GM19035 (cell line): ENCODE results near the gene TIMM13.
A peak's percentile ranks its signal among the peaks of the same experiment; 100 is the strongest.
"Not testable (repeated sequence)": the region's sequence is repeated elsewhere in the genome, so short reads cannot be mapped to it uniquely, and the experiment has no call there.

Experiments
- ATAC-seq: cut with Tn5 transposase; IDR thresholded peaks from one replicate; pipeline ENCODE4 v1.9.1; 2021; ENCODE audit not compliant: unreplicated experiment

The TIMM13 gene

GRCh38 chr19:2427429-2428320, at the start of gene TIMM13:
Gene TIMM13, minus strand, starts transcription at chr19:2427586. Its CDS starts 53 bp downstream, at chr19:2427533.
- ATAC-seq: peak; percentile 80

- ATAC-seq: peak; percentile 13
These were observed 49.2 kb upstream of the TIMM13 start for GRCh38 chr19:2476451-2477140.

GRCh38 chr19:2475702-2476450, 48.5 kb upstream of the TIMM13 start, which contains the start of gene GADD45B:
Gene GADD45B, plus strand, starts transcription at chr19:2476127. Its CDS starts 232 bp downstream, at chr19:2476359.
- peak; percentile 56 for ATAC-seq

- peak; percentile 6 for ATAC-seq
These were observed 47.8 kb upstream of the TIMM13 start for GRCh38 chr19:2475018-2475701.

- peak; percentile 22 for ATAC-seq
These were observed 47.0 kb upstream of the TIMM13 start for GRCh38 chr19:2474232-2475017.

- not testable (repeated sequence) for ATAC-seq
These were observed 42.5 kb upstream of the TIMM13 start for GRCh38 chr19:2469915-2470200.

GRCh38 chr19:2469102-2469914, 41.9 kb upstream of the TIMM13 start:
- no peak for ATAC-seq

GRCh38 chr19:2468596-2468995, 41.2 kb upstream of the TIMM13 start:
- no peak for ATAC-seq

- ATAC-seq: no peak
These were observed 37.0 kb upstream of the TIMM13 start for GRCh38 chr19:2464389-2464788.

- not testable (repeated sequence) for ATAC-seq
These were observed 36.3 kb upstream of the TIMM13 start for GRCh38 chr19:2463694-2464093.

- ATAC-seq: no peak
These were observed 35.4 kb upstream of the TIMM13 start for GRCh38 chr19:2462635-2463421.

GRCh38 chr19:2461751-2462634, 34.6 kb upstream of the TIMM13 start:
- ATAC-seq: no peak

- no peak for ATAC-seq
These were observed 32.9 kb upstream of the TIMM13 start for GRCh38 chr19:2460245-2460644.

GRCh38 chr19:2458776-2459175, 31.4 kb upstream of the TIMM13 start:
- ATAC-seq: not testable (repeated sequence)

GRCh38 chr19:2458054-2458453, 30.7 kb upstream of the TIMM13 start:
- ATAC-seq: no peak

- ATAC-seq: no peak
These were observed 30.1 kb upstream of the TIMM13 start for GRCh38 chr19:2457394-2458037.
